Measurements from ENCODE around the gene SNED1. TPM values are rescaled to one million over a fixed set of nuclear protein-coding genes. Genes with fewer than 3 reads are reported as not detected.

Gene SNED1
- total and polyA plus RNA-seq, 2 experiments from 2014 or later = 1.5 to 2.8 TPM

DNA sequence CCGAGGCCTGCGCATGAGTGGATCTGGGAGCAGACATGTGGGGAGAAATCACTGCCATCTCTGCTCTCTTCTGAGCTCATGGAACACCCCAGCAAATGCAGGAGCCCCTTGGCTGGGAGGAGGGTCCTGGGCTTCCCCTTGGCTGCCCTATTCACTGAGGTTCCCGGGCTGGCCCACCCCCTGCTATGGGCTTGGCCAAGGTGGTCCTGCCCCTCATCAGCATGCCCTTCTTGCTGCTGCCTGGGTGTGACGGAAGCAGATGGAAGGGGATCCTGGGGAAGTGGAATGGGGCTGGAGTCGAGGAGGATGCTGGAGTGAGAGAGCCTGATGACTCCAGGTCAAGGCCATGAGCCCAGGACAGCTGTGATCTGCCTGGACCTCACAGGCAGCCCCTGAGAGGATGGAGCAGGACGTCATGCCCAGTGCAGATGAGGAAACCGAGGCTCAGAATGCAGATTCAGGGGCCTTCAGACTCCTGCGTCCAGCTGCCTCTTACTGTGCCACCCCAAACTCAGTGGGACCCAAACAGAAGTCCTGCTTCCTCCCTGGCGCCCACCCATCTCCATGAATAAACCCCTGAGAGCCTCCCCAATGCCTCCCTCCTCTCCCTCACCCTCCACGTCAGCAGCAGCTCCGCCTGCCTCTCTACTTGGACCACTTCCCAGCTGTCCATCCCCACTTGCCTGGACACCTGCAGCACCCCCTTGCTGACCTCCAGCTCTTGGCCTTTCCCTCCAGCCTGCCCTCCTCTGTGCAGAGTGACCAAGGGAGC is 4.0 kb downstream of the SNED1 start:
- ATAC-seq (no peak), DNase-seq (ENCODE audit: low spot score) (no peak)
- Mint-ChIP-seq H3K27me3 (ENCODE audit: insufficient read depth, low read depth, poor library complexity) (peaks cover 21% of the 10 kb centered on the region), H3K36me3 (ENCODE audit: low read depth) (peaks cover 23% of the 10 kb centered on the region), H3K9me3 (peaks cover 35% of the 10 kb centered on the region), H3K27ac (no peak overlapping the region), H3K4me3 (no peak overlapping the region), H3K4me1 (peaks cover 2% of the 10 kb centered on the region; the same call in 1 of the 3 replicates)
- Histone ChIP-seq H3K36me3 (ENCODE audit: insufficient read depth) (no peaks in the 10 kb centered on the region), H3K4me3 (no peak overlapping the region), H3F3A (replicated peaks; ENCODE audit: low read depth) (no peaks in the 10 kb centered on the region), H3K27ac (ENCODE audit: low read depth) (no peak overlapping the region), H3K4me1 (ENCODE audit: insufficient read depth) (no peaks in the 10 kb centered on the region), H3K9me2 (ENCODE audit: insufficient read depth) (no peaks in the 10 kb centered on the region), H3K27me3 (ENCODE audit: insufficient read depth) (peaks cover 18% of the 10 kb centered on the region), H2AFZ (no peak overlapping the region), H3K4me2 (no peak overlapping the region), H3K79me2 (replicated peaks; ENCODE audit: insufficient read depth) (no peaks in the 10 kb centered on the region), H4K20me1 (replicated peaks; ENCODE audit: insufficient read depth) (no peaks in the 10 kb centered on the region; the same call in 1 of the 2 replicates)
- no peak for TF ChIP-seq CTCF (conservative IDR thresholded peaks at IDR 0.05; ENCODE audit: low read depth in 2 of 2)
- TF ChIP-seq, protein P1, sequence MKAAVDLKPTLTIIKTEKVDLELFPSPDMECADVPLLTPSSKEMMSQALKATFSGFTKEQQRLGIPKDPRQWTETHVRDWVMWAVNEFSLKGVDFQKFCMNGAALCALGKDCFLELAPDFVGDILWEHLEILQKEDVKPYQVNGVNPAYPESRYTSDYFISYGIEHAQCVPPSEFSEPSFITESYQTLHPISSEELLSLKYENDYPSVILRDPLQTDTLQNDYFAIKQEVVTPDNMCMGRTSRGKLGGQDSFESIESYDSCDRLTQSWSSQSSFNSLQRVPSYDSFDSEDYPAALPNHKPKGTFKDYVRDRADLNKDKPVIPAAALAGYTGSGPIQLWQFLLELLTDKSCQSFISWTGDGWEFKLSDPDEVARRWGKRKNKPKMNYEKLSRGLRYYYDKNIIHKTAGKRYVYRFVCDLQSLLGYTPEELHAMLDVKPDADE (IDR thresholded peaks at IDR 0.05) = no peak
- TF ChIP-seq CREB1 (CRISPR knock-in tag; IDR thresholded peaks at IDR 0.05; ENCODE audit: low read depth) = no peak
- TF ChIP-seq ZNF331 (CRISPR knock-in tag; IDR thresholded peaks at IDR 0.05; ENCODE audit: low read depth) = no peak

DNA sequence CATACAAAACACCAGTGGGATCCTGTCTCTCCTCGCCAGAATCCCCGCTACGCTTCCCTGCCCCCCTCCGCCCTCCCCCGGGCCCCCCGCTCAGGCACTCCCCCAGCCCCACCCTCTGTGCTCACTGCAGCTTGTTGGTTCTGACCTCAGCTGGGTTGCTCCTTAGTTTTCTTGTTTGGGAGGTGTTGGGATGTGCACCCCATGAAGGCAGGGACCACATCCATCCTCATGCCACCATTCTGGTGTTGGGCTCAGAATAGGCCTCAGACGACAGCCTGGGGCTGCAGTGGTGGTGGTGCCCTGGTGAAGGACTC is 4.6 kb downstream of the SNED1 start:
- ATAC-seq = no peak
- Mint-ChIP-seq H3K4me3 (no peak overlapping the region), H3K4me1 (no peaks in the 10 kb centered on the region), H3K27ac (no peak overlapping the region), H3K27me3 (ENCODE audit: insufficient read depth, low read depth, poor library complexity) (peaks cover 21% of the 10 kb centered on the region), H3K36me3 (ENCODE audit: low read depth) (peaks cover 23% of the 10 kb centered on the region), H3K9me3 (peaks cover 35% of the 10 kb centered on the region)
- no peak for DNase-seq (ENCODE audit: low spot score)
- no peak overlapping the region for H3K27ac ChIP-seq (ENCODE audit: low read depth)
- H2AFZ ChIP-seq = no peak overlapping the region
- H3K9me2 ChIP-seq (ENCODE audit: insufficient read depth) = no peaks in the 10 kb centered on the region
- H3K4me2 ChIP-seq = no peak overlapping the region
- H3K36me3 ChIP-seq (ENCODE audit: insufficient read depth) = no peaks in the 10 kb centered on the region
- H4K20me1 ChIP-seq (replicated peaks; ENCODE audit: insufficient read depth) = no peaks in the 10 kb centered on the region; the same call in 1 of the 2 replicates
- no peaks in the 10 kb centered on the region for H3K4me1 ChIP-seq (ENCODE audit: insufficient read depth)
- no peak overlapping the region for H3K4me3 ChIP-seq
- no peaks in the 10 kb centered on the region for H3F3A ChIP-seq (replicated peaks; ENCODE audit: low read depth)
- H3K79me2 ChIP-seq (replicated peaks; ENCODE audit: insufficient read depth) = no peaks in the 10 kb centered on the region
- peaks cover 18% of the 10 kb centered on the region for H3K27me3 ChIP-seq (ENCODE audit: insufficient read depth)
- TF ChIP-seq ZNF331 (CRISPR knock-in tag; IDR thresholded peaks at IDR 0.05; ENCODE audit: low read depth) = no peak
- TF ChIP-seq CTCF (conservative IDR thresholded peaks at IDR 0.05; ENCODE audit: low read depth in 2 of 2) = no peak
- no peak for TF ChIP-seq JUNB (IDR thresholded peaks at IDR 0.05; ENCODE audit: unreplicated experiment)
- TF ChIP-seq, protein P1 (IDR thresholded peaks at IDR 0.05) = no peak

Measured in GM23338 (cell line).